ENCODE results near the gene MBD2. TPM values are rescaled to one million over a fixed set of nuclear protein-coding genes. Genes with fewer than 3 reads are reported as not detected.

Gene MBD2
- total RNA-seq, 2 experiments from 2014 or later, result 101 to 102 TPM

- TF ChIP-seq CTCF (IDR thresholded peaks at IDR 0.05), result no peak
- Mint-ChIP-seq H3K27ac (no peak overlapping the region), H3K9me3 (no peaks in the 10 kb centered on the region), H3K4me3 (no peak overlapping the region), H3K4me1 (ENCODE audit: low read depth) (peaks cover 3% of the 10 kb centered on the region), H3K36me3 (ENCODE audit: low read depth) (no peaks in the 10 kb centered on the region), H3K27me3 (peaks cover 12% of the 10 kb centered on the region)
- POLR2A ChIA-PET, result no interaction called here
- no peak for DNase-seq
- ATAC-seq, result no peak
- intact Hi-C loops (cut with micrococcal nuclease), result loop anchor here (2.0 to 5.0 kb wide), 3 partner anchors 77 to 551 kb away; no protein-coding TSS in a partner anchor
- CTCF ChIA-PET, result interaction anchor here (0.7 to 4.3 kb wide), 8 partner anchors 12 to 208 kb away, joined by 3 to 44 read pairs (median 3); partner anchors contain the start of gene POLI
Measured at GRCh38 chr18:54117853-54118773, 106.4 kb downstream of the MBD2 start.

- ATAC-seq (no peak), DNase-seq (no peak)
- TF ChIP-seq CTCF (IDR thresholded peaks at IDR 0.05), result no peak
- Mint-ChIP-seq H3K4me3 (no peak overlapping the region), H3K4me1 (ENCODE audit: low read depth) (peaks cover 3% of the 10 kb centered on the region), H3K36me3 (ENCODE audit: low read depth) (no peaks in the 10 kb centered on the region), H3K9me3 (no peaks in the 10 kb centered on the region), H3K27me3 (peaks cover 14% of the 10 kb centered on the region), H3K27ac (no peak overlapping the region)
- intact Hi-C loops (cut with micrococcal nuclease), result loop anchor here (5.0 kb wide), 1 partner anchor 209 kb away; no protein-coding TSS in a partner anchor
- ChIA-PET POLR2A (no interaction called here), CTCF (interaction anchor here (0.8 to 4.3 kb wide), 4 partner anchors 13 to 547 kb away, joined by 3 to 44 read pairs (median 4); partner anchors contain the start of genes C18orf54 and STARD6)
Measured at GRCh38 chr18:54116541-54117257, 107.8 kb downstream of the MBD2 start.

- H3K36me3 Mint-ChIP-seq (ENCODE audit: low read depth), result no peaks in the 10 kb centered on the region
Measured at GRCh38 chr18:54112356-54112755, 112.1 kb downstream of the MBD2 start.

GRCh38 chr18:54109131-54109683 is 115.3 kb downstream of the MBD2 start:
- DNase-seq, result no peak
- Mint-ChIP-seq H3K27ac (no peak overlapping the region), H3K9me3 (no peaks in the 10 kb centered on the region), H3K4me1 (ENCODE audit: low read depth) (no peaks in the 10 kb centered on the region), H3K36me3 (ENCODE audit: low read depth) (no peaks in the 10 kb centered on the region), H3K4me3 (no peak overlapping the region), H3K27me3 (peaks cover 5% of the 10 kb centered on the region)
- ATAC-seq, result no peak
- ChIA-PET POLR2A (interaction anchor here (1.3 kb wide), 1 partner anchor 12 kb away, joined by 3 read pairs; no protein-coding TSS in a partner anchor), CTCF (no interaction called here)
- no peak for TF ChIP-seq CTCF (IDR thresholded peaks at IDR 0.05)
- intact Hi-C loops (cut with micrococcal nuclease), result no loop called here

More at GRCh38 chr18:54112356-54112755, 112.1 kb downstream of the MBD2 start:
- ChIA-PET POLR2A (interaction anchor here (1.1 kb wide), 1 partner anchor 689 kb away, joined by 3 read pairs; no protein-coding TSS in a partner anchor), CTCF (interaction anchor here (1.1 kb wide), 1 partner anchor 17 kb away, joined by 3 read pairs; no protein-coding TSS in a partner anchor)
- H3K4me3 Mint-ChIP-seq, result no peak overlapping the region
- no peak for ATAC-seq
- H3K27ac Mint-ChIP-seq, result no peak overlapping the region
- H3K27me3 Mint-ChIP-seq, result peaks cover 12% of the 10 kb centered on the region
- TF ChIP-seq CTCF (IDR thresholded peaks at IDR 0.05), result no peak
- intact Hi-C loops (cut with micrococcal nuclease), result no loop called here
- no peaks in the 10 kb centered on the region for H3K4me1 Mint-ChIP-seq (ENCODE audit: low read depth)
- no peak for DNase-seq
- H3K9me3 Mint-ChIP-seq, result no peaks in the 10 kb centered on the region
